ENCODE measurements around the gene DHRS7C.

DNA sequence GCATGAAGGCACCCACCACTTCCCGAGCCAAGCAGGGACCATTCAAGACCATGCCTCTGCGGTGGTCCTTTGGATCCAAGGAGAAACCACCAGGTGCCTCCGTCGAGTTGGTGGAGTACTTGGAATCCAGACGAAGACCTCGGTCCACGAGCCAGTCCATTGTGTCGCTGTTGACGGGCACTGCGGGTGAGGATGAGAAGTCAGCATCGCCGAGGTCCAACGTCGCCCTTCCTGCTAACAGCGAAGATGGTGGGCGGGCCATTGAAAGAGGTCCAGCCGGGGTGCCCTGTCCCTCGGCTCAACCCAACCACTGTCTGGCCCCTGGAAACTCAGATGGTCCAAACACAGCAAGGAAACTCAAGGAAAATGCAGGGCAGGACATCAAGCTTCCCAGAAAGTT, 63.4 kb downstream of the DHRS7C start:
- TF ChIP-seq, protein P1, sequence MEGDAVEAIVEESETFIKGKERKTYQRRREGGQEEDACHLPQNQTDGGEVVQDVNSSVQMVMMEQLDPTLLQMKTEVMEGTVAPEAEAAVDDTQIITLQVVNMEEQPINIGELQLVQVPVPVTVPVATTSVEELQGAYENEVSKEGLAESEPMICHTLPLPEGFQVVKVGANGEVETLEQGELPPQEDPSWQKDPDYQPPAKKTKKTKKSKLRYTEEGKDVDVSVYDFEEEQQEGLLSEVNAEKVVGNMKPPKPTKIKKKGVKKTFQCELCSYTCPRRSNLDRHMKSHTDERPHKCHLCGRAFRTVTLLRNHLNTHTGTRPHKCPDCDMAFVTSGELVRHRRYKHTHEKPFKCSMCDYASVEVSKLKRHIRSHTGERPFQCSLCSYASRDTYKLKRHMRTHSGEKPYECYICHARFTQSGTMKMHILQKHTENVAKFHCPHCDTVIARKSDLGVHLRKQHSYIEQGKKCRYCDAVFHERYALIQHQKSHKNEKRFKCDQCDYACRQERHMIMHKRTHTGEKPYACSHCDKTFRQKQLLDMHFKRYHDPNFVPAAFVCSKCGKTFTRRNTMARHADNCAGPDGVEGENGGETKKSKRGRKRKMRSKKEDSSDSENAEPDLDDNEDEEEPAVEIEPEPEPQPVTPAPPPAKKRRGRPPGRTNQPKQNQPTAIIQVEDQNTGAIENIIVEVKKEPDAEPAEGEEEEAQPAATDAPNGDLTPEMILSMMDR (IDR thresholded peaks at IDR 0.05; ENCODE audit: extremely low read depth in 1 of 2, insufficient read depth in 1 of 2, low read depth in 1 of 2, low read length in 2 of 2) = no peak
- TF ChIP-seq POLR2AphosphoS5 (IDR thresholded peaks at IDR 0.05; ENCODE audit: insufficient read depth, low read depth, low read length) = no peak
- TF ChIP-seq EZH2 (IDR thresholded peaks at IDR 0.05; ENCODE audit: borderline replicate concordance, low read depth, low read length, severe bottlenecking) = no peak
- TF ChIP-seq FOS (IDR thresholded peaks at IDR 0.05; ENCODE audit: borderline replicate concordance, insufficient read depth, low read length) = no peak

Measured in endothelial cell of umbilical vein (primary cell).